SH-SY5Y (cell line): ENCODE measurements around the gene ABCA4.

Source experiments
- GATA2 ChIP-seq: IDR thresholded peaks from 2 replicates; pipeline ENCODE4 v1.6.1; 2011; ENCODE audit warnings: mild to moderate bottlenecking, low read depth, low read length
- GATA3 ChIP-seq: IDR thresholded peaks from 2 replicates; pipeline ENCODE4 v1.6.1; 2011; ENCODE audit warnings: low read depth, mild to moderate bottlenecking, low read length, moderate library complexity

- TF ChIP-seq GATA3 (no peak), GATA2 (no peak)
Measured at GRCh38 chr1:93969371-93969770, 151.6 kb downstream of the ABCA4 start.
